GM19324 (cell line): ENCODE data around the gene MINDY1.

Source experiments
- ATAC-seq: cut with Tn5 transposase; IDR thresholded peaks from one replicate; pipeline ENCODE4 v1.9.1; 2021; ENCODE audit warnings: mild to moderate bottlenecking, moderate library complexity; ENCODE audit not compliant: unreplicated experiment, low FRiP score

MINDY1 gene, protein sequence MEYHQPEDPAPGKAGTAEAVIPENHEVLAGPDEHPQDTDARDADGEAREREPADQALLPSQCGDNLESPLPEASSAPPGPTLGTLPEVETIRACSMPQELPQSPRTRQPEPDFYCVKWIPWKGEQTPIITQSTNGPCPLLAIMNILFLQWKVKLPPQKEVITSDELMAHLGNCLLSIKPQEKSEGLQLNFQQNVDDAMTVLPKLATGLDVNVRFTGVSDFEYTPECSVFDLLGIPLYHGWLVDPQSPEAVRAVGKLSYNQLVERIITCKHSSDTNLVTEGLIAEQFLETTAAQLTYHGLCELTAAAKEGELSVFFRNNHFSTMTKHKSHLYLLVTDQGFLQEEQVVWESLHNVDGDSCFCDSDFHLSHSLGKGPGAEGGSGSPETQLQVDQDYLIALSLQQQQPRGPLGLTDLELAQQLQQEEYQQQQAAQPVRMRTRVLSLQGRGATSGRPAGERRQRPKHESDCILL

DNA sequence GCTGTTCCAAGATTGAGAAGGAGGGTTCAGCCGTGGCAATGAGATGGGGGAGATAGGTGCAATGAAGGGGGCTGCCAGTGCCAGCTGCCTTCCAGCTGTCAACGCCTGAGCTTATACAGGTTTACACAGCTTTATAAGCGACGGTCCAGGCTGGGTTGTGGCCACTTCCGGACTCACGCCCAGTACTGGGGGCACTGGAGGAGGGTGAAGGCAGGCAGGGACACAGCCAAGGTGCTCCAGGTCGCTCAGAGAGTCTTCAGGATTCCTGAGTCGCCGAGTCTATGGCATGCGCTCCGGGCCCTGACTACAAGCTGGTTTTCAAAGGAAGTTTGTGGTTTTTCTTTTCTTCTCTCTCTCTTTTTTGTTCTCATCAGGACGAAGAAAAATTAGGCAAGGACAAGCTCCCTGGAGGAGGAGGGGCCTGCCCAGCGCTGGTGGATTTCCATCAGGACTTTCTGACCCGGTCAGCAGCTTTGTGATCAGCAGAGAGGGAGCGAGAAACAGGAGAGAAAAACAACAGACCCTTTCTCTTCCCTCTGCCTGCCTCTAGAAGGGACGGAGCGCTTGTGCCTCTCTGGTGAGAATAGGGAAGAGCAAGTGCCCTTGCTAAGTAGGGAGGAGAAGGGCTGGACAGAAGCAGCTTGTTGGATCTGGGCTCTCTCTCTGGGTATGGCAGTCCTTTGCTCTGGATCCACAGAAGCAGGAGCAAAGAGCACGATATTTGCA lies at the start of gene MINDY1:
Gene MINDY1, minus strand, starts transcription at position 576 of the 726 bp plus-strand sequence. CDS start 4,285 bp downstream, outside the sequence.
- ATAC-seq = no peak

DNA sequence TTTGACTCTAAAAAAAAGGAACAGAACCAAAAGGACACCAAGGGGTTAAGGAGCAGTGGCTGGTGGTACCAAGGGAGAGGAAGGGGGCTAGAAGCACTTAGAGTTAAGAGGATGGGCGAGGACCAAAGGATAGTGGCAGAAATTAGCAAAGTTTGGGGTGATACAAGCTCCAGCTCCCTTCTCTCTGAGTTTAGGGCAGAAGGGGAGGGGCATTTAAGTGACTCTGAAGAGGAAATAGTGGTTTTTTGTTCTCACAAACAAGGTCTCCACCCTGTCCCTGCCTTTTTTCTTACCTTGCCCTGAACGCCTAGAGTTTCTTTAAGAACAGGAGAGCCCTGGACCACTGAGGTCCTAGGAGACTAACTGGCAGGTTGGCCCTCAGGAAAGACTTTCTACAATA lies 49.4 kb upstream of the MINDY1 start:
- no peak for ATAC-seq

DNA sequence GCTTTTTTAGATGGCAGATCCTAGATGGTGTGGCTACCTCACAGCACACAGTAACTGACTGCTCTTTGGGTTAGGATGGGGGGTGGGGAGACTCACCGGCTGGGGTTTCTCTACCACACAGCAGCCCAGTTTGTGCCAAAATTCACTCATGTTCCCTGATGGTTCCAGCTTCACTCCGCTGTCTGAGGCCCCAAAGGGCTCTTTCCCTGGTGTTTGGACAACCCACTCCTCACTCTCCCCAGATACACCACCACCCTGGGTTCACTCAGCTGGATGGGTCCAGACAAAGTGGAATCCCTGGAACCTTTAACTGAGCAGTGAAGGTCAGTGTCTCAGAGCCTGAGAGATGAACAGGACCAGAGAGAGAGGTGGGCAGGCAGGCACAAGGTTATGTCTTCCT lies 48.9 kb upstream of the MINDY1 start:
- ATAC-seq = no peak

DNA sequence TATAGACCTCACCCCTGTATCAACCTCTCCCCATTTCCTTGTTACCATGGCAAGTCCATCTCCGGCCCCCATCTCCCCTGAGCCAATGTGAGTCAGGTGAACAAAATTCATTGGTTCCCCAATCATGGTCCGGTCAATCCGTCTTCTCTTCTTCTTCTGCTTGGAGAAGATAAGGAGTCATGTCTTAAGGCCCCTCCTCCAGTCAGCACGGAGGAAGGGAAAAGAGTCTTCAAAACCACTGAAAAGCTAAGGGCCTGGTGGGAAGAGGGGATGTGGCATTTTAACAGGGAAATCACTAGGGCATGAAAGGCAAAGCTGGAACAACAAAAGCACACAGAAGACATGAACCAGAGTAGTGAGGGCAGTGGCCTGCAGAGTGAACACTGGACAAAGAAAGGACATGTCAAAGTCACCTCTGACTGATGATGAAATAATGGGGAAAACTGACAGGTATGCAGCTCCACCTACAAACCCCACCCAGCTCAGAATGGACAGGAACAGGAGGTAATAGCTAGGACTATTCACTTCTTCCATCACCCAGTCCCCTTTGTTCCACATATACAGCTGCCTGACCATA lies 48.4 kb upstream of the MINDY1 start:
- no peak for ATAC-seq

DNA sequence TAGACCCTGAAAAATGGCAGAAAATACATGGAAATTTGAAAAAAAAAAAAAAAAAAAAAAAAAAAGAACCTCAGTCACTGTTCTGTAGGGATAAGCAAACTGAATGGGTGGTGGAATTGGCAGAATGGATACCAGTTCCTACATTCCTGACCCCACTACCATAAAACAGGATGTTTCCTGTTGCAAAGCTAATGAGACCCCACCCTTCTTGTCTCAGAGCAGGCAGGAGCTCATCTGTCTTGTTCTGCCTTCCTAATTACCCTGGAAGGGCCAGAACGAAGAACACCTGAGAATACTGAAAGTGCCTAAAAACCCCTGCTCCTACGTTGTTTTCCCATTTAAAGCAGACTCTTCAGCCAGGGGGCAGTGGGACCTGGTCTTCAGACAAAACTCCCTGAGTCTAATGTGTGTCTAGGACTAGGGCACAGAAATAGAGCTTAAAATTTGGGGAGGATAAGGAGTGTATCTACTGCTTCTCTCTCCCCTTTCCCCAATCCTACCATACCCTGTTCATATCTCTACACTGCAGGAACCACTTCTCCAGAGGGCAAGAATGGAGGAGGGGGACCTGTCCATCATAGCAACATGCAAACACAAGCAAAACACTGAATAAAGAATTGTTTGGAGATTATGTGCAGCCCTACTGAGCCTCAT lies 44.8 kb upstream of the MINDY1 start:
- no peak for ATAC-seq

DNA sequence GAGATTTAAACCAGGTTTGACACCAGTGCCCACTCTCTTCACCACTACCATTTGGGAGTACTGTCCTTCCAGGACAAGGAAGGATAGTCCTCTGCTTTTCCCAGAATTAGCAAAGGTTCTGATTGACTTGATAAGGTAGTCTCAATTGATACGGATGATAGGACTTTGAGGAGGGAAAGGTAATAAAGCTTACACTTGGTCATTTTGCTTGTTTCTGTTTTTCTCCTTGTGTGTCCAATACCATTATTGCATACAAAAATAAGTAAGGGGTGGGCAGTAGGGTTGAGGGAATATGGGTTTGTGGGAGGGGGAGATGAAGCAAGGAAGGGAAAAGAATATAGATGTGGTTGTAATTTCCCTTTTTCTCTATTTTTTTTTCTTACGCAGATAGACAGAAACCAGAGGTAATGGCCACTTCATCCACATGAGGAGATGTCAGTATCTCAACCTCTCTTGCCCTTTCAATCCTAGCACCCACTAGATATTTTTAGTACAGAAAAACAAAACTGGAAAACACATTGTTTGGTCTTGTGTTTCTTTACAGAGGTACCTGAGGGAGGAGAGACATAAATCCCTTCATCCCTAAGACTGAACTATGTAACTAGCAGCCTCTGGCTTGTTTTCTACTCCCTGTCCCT lies 43.5 kb upstream of the MINDY1 start:
- ATAC-seq = no peak

DNA sequence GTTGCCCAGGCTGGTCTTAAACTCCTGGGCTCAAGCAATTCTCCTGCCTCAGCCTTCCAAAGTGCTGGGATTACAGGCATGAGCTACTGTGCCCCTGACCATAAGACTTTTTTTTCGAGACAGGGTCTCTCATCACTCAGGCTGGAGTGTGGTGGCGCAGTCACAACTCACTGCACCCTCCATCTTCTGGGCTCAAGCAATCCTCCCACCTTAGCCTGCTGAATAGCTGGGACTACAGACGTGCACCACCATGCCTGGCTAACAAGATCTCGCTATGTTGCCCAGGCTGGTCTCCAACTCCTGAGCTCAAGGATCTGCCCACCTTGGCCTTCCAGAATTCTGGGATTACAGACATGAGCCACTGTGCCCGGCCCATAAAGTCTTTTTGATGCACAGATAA lies 42.8 kb upstream of the MINDY1 start:
- no peak for ATAC-seq

DNA sequence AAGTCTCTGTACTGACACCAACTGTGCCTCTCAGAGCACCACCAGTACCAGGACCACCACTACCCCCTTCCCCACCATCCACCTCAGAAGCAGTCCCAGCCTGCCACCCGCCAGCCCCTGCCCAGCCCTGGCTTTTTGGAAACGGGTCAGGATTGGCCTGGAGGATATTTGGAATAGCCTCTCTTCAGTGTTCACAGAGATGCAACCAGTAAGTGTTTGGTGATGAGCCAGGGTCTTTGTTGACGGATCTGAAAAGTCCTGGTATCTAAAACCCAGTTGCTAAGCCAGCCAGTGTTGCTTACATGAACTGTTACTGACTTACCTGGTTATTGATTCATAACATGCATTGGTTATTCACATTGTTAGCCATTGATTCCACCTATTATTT lies 41.9 kb upstream of the MINDY1 start:
- ATAC-seq = no peak

DNA sequence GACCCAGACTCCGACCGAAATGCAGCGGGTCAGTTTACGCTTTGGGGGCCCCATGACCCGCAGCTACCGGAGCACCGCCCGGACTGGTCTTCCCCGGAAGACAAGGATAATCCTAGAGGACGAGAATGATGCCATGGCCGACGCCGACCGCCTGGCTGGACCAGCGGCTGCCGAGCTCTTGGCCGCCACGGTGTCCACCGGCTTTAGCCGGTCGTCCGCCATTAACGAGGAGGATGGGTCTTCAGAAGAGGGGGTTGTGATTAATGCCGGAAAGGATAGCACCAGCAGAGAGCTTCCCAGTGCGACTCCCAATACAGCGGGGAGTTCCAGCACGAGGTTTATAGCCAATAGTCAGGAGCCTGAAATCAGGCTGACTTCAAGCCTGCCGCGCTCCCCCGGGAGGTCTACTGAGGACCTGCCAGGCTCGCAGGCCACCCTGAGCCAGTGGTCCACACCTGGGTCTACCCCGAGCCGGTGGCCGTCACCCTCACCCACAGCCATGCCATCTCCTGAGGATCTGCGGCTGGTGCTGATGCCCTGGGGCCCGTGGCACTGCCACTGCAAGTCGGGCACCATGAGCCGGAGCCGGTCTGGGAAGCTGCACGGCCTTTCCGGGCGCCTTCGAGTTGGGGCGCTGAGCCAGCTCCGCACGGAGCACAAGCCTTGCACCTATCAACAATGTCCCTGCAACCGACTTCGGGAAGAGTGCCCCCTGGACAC lies 41.4 kb upstream of the MINDY1 start:
- ATAC-seq = peak; percentile 48

DNA sequence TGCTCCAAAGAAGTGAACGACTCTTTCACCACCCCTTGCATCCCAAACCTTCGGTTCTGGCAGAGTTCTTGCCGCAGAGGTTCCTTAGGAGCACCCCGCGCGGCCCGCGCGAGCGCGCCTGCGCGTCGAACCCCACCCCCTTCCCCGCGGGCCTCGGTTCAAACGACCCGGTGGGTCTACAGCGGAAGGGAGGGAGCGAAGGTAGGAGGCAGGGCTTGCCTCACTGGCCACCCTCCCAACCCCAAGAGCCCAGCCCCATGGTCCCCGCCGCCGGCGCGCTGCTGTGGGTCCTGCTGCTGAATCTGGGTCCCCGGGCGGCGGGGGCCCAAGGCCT lies 40.9 kb upstream of the MINDY1 start, which contains the start of gene C1orf56:
Gene C1orf56, plus strand, starts transcription at position 161 of the 334 bp plus-strand sequence. Its CDS starts 97 bp downstream, at position 258.
- peak; percentile 45 for ATAC-seq

DNA sequence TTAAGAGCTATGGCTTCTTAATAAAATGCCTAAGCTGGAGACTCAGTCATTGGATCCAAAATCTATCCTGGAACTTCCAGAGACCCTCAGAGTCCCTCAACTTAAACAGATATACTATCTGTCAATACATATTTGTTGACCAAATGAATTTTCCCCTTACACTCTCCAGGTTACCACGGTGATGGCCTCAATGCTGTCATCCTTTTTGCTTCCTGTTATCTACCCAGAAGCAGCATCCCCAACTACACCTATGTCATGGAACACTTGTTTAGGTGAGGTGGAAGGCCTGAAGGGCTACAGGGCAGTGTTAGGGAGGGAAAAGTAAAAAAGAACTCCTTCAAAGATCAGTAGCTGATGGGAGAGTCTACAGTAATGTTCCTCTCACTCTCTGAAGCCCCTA lies 36.5 kb upstream of the MINDY1 start:
- ATAC-seq = no peak

DNA sequence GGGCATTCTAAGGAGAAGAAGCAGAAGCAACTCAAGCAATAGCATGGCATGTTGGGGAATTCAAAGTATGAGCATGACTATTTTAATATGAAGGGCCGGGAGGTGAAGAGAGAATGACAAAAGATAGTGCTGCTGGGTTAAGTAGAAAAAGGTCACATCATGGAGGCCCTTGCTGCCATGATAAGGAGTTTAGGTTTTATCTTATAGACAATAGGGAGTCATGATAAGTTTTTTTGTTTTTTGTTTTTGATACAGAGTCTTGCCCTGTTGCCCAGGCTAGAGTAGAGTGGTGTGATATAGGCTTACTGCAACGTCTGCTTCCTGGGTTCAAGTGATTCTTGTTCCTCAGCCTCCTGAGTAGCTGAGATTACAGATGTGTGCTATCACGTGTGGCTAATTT lies 32.8 kb upstream of the MINDY1 start:
- no peak for ATAC-seq

DNA sequence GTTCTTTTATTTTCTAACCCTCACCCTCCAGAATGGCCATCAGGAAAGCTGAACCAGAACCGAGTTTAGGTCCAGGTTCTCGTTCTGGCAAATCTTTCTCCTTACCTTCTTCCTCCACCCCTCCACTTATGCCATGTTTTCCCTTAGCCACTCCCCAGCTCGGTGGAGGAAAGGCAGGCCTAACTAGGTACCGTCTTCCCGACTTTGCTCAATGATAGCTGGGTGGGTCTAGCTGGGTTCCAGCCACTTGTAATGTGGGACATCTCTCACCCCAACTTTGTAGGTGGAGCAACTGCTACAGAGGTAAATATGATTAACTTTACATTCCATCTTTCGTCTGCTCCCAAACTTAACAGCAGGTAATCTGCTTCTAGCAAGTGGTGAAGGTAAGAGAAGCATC lies 30.3 kb upstream of the MINDY1 start:
- no peak for ATAC-seq

DNA sequence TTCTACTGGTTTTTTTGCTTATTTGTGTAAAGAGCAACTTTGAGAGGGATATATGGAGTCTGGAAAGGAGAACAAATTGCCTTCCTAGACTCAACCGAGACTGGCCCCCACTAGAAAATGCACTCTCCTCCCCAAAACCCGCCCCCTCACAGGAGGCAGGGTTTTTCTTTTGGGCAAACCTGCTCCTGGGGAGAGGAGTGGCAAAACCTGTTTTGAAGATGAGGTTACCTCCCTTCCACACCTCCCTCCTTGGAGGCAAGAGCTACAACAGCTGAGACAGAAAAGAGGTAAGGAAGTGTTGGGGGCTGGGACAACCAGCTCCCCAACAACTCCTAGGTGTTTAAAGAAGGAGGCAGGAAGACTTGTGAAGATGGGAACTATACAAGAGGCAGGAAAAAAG lies 29.7 kb upstream of the MINDY1 start, which contains the start of gene BNIPL:
Gene BNIPL, plus strand, starts transcription at position 231 of the 400 bp plus-strand sequence. Its CDS starts 140 bp downstream, at position 371.
- ATAC-seq = no peak

DNA sequence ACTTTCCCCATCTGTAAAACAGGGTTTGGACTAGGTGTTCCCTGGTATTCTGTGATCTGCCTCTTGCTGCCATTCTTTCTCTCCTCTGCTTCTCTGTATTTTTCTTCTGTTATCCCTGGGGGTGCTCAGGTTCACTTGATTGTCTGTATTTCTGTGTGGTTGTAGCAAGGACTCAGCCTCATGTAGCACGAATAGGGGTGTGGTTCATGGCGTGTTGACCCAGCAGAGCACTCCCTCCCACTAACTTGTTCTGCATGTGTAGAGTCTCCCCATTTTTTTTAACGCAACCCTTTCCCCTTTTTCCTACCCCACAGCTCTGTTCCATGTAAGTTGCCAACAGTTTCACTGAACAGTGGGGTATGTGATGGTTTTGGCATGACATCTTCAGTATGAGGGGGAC lies 28.5 kb upstream of the MINDY1 start:
- no peak for ATAC-seq

DNA sequence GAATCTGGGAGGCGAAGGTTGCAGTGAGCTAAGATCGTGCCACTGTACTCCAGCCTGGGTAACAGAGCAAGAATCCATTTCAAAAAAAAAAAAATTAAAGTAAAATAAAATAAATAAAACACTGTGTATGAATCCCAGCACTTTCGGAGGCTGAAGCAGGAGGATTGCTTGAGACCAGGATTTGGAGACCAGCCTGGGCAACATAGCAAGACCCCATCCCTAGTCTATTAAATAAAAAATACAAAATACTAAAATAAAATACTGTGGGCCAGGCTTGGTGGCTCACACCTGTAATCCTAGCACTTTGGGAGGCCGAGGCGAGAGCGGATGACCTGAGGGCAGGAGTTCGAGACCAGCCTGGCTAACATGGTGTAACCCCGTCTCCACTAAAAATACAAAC lies 25.5 kb upstream of the MINDY1 start:
- ATAC-seq = no peak

DNA sequence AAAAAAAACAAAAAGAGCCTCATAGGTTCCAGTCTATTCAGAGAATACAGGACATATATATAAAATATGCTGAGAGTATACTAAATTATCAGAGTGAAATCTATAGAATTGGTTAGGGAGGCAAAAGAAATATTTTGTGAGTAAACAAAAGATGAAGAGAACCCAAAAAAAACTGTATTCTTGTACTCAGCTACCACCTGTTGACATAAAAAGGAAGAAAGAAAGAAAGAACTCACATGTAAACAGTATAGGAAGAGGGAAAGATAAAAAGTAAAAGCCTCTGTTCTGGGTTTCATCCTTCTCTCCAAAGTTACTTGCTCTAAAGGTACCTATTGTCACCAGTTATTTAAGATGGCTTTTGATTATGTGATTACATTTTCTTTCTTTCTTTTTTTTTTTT lies 19.8 kb upstream of the MINDY1 start:
- no peak for ATAC-seq

DNA sequence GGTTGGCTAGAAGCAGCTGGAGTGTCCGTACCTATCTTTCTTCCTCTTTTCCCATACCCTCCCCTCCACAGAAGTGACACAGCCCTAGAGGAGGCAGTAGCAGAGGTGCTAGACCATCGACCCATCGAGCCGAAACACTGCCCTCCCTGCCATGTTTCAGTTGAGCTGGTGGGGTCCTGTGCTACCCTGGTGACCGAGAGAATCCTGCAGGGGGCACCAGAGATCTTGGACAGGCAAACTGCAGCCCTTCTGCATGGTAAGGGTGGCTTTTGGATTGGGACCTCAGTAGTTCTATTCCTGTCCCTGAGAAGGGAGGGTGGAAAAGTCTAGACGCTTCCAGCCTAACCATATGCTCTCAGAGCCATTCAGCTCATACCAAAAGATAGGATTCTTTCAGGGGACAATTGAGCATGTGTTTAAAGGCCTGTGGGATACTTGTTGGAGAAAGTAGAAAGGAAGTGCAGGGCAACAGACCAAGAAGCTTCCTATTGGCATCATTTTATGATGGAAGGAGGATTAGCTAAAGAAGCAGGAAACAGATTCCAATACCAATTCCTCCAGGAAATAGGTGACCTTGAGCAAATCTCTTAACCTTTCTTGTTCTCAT lies 17.9 kb upstream of the MINDY1 start:
- no peak for ATAC-seq

DNA sequence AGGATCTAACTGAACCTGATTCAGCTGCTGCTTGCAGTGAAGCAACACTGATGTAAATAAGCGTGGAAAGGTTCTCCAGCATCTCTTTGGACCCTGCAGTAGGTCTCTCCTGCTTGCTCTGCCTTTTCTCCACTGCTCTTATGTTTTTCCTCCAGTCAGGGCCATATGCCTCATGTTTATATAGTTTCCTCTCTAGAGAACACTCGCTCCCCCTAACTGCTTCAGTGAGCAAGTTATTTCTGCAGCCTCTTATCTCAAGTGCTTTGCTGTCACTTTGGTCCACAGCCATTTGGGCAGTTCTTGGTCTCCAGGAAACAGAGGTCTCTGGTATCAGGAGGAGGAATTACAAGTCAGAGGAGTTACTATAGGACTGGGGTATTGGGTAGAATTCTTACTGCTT lies 6.8 kb upstream of the MINDY1 start:
- no peak for ATAC-seq
